Stimulated activated CD4-positive, alpha-beta T cell treated with anti-CD3 and anti-CD28 coated beads, Interleukin-4, amount 100 ng/mL, for 4 hours (primary cell): ENCODE data around the gene CALB2.
"Not testable (repeated sequence)": the region's sequence is repeated elsewhere in the genome, so short reads cannot be mapped to it uniquely, and the experiment has no call there.

Experiments
- DNase-seq, 2 experiments: peaks; one replicate each; pipeline ENCODE4 v3.0.0-alpha.2; 2020

Gene CALB2, protein sequence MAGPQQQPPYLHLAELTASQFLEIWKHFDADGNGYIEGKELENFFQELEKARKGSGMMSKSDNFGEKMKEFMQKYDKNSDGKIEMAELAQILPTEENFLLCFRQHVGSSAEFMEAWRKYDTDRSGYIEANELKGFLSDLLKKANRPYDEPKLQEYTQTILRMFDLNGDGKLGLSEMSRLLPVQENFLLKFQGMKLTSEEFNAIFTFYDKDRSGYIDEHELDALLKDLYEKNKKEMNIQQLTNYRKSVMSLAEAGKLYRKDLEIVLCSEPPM

GRCh38 chr16:71358464-71358998, at the start of gene CALB2:
TSS of gene CALB2 (plus strand) at chr16:71358723. CDS start at chr16:71358793, 70 bp downstream.
- peak; percentile 36 to 72 for DNase-seq

DNA sequence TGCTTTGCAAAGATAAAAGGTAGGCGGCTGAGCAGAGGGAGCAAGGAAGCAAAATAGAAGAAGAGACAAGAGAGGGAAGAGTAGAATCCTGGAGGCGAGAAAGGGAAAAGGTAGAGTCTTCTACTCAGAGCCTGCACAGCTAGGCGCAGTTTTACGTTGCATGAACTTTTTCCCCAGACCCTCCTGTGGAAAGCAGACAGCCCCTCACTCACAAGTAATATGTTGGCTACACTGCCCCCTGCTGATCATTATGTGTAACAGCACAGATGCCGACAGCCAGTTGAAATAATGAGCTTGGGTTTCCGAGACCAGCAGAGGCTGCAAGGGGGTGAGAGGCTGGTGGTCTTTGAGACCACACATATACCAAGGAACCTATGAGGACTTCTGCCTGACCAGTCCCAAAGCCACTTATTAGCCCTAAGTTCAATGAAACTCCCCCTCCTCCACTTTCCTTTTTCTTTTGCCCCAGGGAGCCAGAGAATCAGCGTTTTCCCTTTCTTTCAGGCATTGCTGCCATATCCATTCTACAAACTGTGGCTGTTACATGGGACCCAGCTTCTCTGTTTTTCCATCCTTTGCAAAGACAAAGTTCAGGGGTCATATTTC, 46.9 kb upstream of the CALB2 start:
- DNase-seq: no peak

- DNase-seq: not testable (repeated sequence)
Observed at GRCh38 chr16:71313591-71313990, 44.9 kb upstream of the CALB2 start.

DNA sequence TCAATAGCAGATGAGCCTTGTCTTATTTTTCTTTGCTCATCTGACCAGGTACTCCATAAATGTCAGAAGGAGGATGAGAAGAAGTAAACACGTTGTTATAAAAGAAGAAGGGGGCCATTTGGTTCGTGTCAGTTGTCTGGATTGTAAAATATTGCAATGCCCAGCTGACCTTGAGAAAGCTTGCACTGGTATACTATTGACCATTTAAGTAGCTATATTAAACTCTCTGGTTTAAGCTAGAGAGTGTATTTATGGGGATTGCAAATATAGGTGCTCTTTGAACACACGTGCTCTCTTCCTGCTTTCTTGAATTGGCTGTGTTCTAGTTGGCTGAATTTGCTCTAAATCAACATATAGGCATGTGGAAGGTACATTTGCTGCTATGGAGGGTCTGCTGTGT, 43.3 kb upstream of the CALB2 start:
- no peak for DNase-seq

DNA sequence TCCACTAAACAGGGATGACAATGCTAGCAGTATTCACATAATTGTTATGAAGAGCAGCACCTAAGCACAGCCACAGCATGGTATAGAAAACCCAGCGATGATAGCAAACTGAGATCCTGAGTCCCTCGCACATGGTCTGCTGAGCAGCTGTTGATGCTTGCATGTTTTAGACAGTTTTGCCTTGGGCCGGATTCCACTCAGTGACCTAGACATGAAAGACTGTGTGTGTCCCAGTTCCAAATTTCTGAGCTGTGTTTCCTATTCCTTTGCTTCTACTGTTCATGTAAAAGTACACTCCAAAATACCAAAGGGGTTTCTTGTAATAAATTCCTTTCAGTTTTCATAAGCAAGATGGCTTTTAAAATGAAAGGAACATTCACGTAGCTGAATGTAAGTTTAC, 38.5 kb upstream of the CALB2 start:
- DNase-seq: no peak

- DNase-seq: no peak
Observed at GRCh38 chr16:71327720-71328119, 30.8 kb upstream of the CALB2 start.

- DNase-seq: no peak
Observed at GRCh38 chr16:71328151-71328550, 30.4 kb upstream of the CALB2 start.

- DNase-seq: no peak
Observed at GRCh38 chr16:71337631-71338030, 20.9 kb upstream of the CALB2 start.

DNA sequence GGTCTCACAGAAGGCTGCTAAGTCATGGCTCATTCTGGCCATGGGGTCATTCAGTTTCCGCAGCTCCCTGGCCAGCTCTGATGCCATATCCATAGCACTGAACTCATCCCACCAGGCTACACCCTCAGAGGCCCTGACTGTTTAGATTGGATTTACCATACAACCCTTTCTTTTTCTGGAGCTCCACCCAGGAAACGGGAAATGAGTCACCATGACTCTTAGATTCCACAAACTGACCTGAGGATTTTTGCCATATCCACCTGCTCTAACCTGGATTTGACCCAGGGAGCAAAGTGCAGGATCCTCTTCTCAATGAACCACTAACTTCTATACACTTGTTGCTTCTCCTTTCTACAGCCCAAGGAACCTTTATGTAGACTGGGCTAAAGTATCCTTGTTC, 20.3 kb upstream of the CALB2 start:
- DNase-seq: no peak

DNA sequence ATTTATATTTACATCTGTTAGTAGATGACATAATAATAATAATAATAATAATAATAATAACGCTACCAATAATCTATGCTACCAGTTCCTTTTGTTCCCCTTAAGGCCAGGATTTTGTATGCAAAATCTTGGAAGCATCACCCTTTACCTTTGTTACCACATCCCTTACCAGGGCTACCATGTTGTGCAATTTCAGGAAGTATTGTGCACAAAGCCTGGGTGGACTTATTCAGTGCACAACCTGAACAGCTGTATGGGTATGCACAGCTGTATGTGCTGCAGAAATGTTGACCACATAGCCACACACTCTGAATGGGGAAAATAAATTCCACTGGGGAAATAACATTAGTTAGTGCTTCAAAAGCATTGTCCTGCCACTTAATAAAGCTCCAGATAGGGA, 19.9 kb upstream of the CALB2 start:
- no peak for DNase-seq

DNA sequence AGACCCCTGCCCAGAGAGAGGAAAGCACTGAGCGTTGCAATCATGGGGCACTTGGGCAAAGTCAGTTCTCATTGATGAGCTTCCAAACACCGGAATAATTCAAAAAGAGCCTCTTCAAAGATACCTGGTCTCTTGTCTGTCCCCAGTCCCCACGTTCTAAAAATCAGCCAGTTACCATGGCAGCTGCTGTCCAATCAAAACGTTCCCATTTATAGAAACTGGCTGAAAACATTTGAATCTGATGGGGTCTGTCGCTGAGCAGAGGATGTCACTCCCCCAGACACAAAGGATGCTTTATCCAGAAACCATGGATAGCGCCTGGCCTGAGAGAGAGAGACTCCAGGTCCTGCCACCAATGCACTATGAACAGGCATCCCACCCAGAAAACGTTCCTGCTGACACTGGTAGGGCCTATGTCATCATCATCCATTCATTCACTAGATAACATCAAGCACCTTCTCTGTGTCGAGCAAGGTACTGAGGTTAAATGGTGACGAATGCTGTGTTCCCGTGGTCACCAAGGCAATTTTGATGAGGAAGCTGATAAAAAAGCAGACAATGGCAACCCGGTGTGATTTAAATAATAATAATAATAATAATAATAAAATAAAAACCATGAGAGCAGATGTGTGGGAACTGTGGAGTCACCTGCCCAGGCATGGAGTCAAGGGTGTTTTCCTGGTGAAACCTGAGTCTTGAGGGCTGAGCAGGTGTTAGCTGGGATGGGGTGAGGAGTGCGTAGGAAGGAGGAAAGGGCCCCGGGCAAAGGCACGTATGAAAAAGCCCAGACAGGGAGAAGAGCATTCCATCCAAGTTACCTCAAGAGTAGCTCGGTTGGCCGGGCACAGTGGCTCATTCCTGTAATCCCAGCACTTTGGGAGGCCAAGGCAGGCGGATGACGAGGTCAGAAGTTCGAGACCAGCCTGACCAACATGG, 19.0 kb upstream of the CALB2 start:
- no peak for DNase-seq

DNA sequence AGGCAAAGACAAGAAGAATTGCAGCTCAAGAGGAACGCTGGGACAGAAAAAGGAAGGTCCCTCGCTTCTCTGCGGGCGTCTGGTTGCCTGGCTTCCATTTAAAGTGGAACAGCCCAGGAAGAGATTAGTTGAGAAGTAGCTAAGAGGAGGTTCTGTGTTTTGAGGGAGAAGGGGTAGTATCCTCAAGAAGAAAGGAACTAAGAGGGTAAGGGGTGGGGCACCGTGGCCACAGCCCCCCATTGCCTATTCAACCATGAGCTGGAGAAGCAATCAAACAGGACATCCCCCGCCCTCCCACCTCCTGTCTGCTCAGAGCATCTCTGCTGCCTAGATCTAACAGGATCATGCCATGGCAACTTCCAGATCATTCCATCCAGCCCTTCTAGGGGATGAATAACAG, 18.1 kb upstream of the CALB2 start:
- no peak for DNase-seq

DNA sequence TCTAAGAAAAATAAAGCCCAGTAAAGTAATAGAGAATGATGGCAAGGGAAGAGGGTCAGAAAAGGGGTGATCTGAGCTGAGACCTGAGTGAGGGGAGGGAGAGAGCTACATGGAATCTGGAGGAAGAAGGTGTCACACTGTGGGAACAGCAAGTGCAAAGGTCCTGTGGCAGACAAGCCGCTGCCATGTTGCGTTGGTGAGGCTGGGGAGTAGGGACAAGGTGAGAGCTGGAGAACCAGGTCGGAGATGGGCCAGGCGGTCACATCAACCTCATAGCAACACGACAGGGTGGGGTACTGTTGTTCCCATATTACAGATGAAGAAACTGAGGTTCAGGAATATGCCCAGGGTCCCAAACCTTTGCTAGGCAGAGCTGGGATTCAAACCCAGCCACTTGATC, 16.6 kb upstream of the CALB2 start:
- DNase-seq: no peak

DNA sequence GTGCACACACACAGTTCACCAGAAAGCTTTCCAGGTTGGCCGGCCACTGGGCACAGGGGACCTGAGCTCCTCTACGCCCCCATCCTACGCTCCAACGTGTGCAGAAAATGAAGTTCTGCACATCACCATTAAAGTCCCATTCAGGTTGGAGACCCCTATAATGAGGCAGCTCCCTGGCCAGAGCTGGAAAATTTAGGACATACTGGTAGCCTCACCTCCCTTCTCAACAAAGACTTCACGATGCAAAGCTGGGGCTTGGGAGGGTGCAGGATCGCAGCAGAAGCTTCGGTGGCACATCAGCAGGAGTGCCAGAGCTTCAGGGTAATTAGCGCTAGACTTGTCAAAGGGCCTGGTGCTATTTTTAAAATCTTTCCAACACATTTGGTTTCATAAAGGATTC, 15.4 kb upstream of the CALB2 start:
- DNase-seq: no peak

GRCh38 chr16:71344315-71344905, 14.1 kb upstream of the CALB2 start:
- DNase-seq: no peak

GRCh38 chr16:71345031-71345430, 13.5 kb upstream of the CALB2 start:
- DNase-seq: no peak

DNA sequence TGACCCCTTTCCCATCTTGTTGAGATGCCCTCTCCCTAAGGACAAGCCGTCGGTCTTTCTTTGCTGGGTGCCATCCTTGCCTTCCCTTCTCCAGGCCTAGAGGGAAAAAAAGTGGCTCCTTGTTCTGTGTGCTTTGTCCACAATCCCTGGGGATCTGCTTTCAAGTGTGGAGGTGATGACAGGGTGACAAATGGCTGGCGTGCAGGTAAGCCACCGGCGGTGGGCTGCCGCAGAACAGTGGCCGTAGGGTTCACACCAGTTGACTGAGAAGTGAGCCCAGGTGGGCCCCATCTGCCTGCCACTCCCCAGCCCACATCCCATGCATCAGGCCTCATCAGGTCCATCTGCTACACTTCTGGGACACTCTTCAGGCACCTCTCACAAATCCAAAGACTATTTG, 11.4 kb upstream of the CALB2 start:
- DNase-seq: no peak

GRCh38 chr16:71348262-71349085, 10.0 kb upstream of the CALB2 start:
- DNase-seq: no peak

- DNase-seq: no peak
Observed at GRCh38 chr16:71350821-71351557, 7.5 kb upstream of the CALB2 start.

- DNase-seq: no peak
Observed at GRCh38 chr16:71351558-71351901, 7.0 kb upstream of the CALB2 start.

DNA sequence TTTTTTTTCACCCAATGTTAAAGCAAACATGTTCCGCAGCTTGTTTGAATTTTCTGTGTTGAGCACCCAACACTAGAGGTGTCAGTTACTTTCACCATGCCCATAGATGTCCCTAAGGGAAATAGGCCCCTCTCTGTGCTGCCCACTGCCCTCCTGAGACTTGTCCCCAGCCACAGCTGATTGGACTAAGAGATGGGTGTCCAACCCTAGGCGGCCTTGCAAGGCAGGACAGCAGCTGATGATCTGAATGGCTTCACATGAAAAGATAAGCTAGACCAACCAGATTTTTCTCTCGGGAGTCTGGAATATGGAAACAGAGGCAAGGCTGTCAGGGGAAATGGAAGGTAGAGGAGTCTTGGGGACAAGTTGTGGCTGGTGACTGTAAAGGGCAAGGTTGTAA, 6.1 kb upstream of the CALB2 start:
- no peak for DNase-seq
